Endothelial cell of hepatic sinusoid (primary cell): ENCODE data around the gene TMEM158.

ENCODE experiments used
- in situ Hi-C: cut with HindIII; loops from 2 replicates; pipeline ENCODE4 v1.10.0; 2017; ENCODE audit warnings: low sequenced_read_pairs

Gene TMEM158

GRCh38 chr3:45226206-45226915, at the start of gene TMEM158:
TSS of gene TMEM158 (minus strand) at chr3:45226287. CDS start at chr3:45226027, 260 bp downstream.
- in situ Hi-C loops: no loop called here

- in situ Hi-C loops: no loop called here
These were observed 49.1 kb upstream of the TMEM158 start for GRCh38 chr3:45275006-45275704.

- in situ Hi-C loops: no loop called here
These were observed 47.8 kb upstream of the TMEM158 start for GRCh38 chr3:45273681-45274515.

GRCh38 chr3:45272828-45273470, 46.9 kb upstream of the TMEM158 start:
- in situ Hi-C loops: no loop called here

- in situ Hi-C loops: no loop called here
These were observed 46.1 kb upstream of the TMEM158 start for GRCh38 chr3:45272032-45272810.

GRCh38 chr3:45269952-45270351, 43.9 kb upstream of the TMEM158 start:
- in situ Hi-C loops: no loop called here

GRCh38 chr3:45267097-45267496, 41.0 kb upstream of the TMEM158 start:
- in situ Hi-C loops: no loop called here

GRCh38 chr3:45261333-45262110, 35.4 kb upstream of the TMEM158 start:
- in situ Hi-C loops: no loop called here

GRCh38 chr3:45259133-45259532, 33.0 kb upstream of the TMEM158 start:
- in situ Hi-C loops: no loop called here

- in situ Hi-C loops: no loop called here
These were observed 32.2 kb upstream of the TMEM158 start for GRCh38 chr3:45258317-45258716.

GRCh38 chr3:45253316-45253715, 27.2 kb upstream of the TMEM158 start:
- in situ Hi-C loops: no loop called here

GRCh38 chr3:45252826-45253225, 26.7 kb upstream of the TMEM158 start:
- in situ Hi-C loops: no loop called here

GRCh38 chr3:45249391-45249790, 23.3 kb upstream of the TMEM158 start:
- in situ Hi-C loops: no loop called here

GRCh38 chr3:45246241-45246640, 20.2 kb upstream of the TMEM158 start:
- in situ Hi-C loops: no loop called here

GRCh38 chr3:45244356-45244755, 18.3 kb upstream of the TMEM158 start:
- in situ Hi-C loops: no loop called here

- in situ Hi-C loops: no loop called here
These were observed 15.1 kb upstream of the TMEM158 start for GRCh38 chr3:45241206-45241605.

- in situ Hi-C loops: no loop called here
These were observed 14.2 kb upstream of the TMEM158 start for GRCh38 chr3:45240292-45240691.

- in situ Hi-C loops: no loop called here
These were observed 13.2 kb upstream of the TMEM158 start for GRCh38 chr3:45239254-45239653.

GRCh38 chr3:45236964-45237363, 10.9 kb upstream of the TMEM158 start:
- in situ Hi-C loops: no loop called here

GRCh38 chr3:45235409-45235808, 9.3 kb upstream of the TMEM158 start:
- in situ Hi-C loops: no loop called here
